Progenitor cell of endocrine pancreas (in vitro differentiated cells): ENCODE results near the gene STK24. TPM values are rescaled to one million over a fixed set of nuclear protein-coding genes. Genes with fewer than 3 reads are reported as not detected.

Experiments used
- DNase-seq: peaks from one replicate; pipeline ENCODE4 v3.0.0; 2021; ENCODE audit warnings: low spot score; ENCODE audit not compliant: unreplicated experiment
- H3K27ac Mint-ChIP-seq: 2 replicates; pipeline ENCODE4 v1.8.0; 2021; ENCODE audit warnings: mild to moderate bottlenecking, moderate library complexity, mixed read lengths
- H3K27me3 Mint-ChIP-seq: 2 replicates; pipeline ENCODE4 v1.8.0; 2021; ENCODE audit warnings: mixed read lengths
- H3K36me3 Mint-ChIP-seq: 2 replicates; pipeline ENCODE4 v1.8.0; 2022; ENCODE audit warnings: mixed read lengths; ENCODE audit not compliant: insufficient read depth
- H3K4me1 Mint-ChIP-seq: 2 replicates; pipeline ENCODE4 v1.8.0; 2021; ENCODE audit warnings: low read depth, mixed read lengths
- H3K4me3 Mint-ChIP-seq: 2 replicates; pipeline ENCODE4 v1.8.0; 2021; ENCODE audit warnings: low read depth, mild to moderate bottlenecking, moderate library complexity, mixed read lengths
- H3K9me3 Mint-ChIP-seq: 2 replicates; pipeline ENCODE4 v1.8.0; 2021; ENCODE audit warnings: low read depth, mixed read lengths
- CTCF ChIP-seq: fragments of 200-600 bp; sonication (generic); IDR thresholded peaks from one replicate; pipeline ENCODE4 v1.5.0; 2021; ENCODE audit warnings: antibody characterized with exemption, mild to moderate bottlenecking; ENCODE audit not compliant: unreplicated experiment
- total RNA-seq: library from RNA; stranded (reverse); gene quantifications from 2 replicates; pipeline ENCODE4 v1.2.1, GENCODE V29; 2021

The STK24 gene
- total RNA-seq, 1 donor from 2014 or later = 113 TPM

- Mint-ChIP-seq H3K27me3 (no peaks in the 10 kb centered on the region), H3K9me3 (no peaks in the 10 kb centered on the region), H3K27ac (peak overlapping the region; percentile 48), H3K36me3 (no peaks in the 10 kb centered on the region), H3K4me1 (peaks cover 29% of the 10 kb centered on the region), H3K4me3 (no peak overlapping the region)
- no peak for DNase-seq
- no peak for TF ChIP-seq CTCF
Observed at GRCh38 chr13:98557937-98558792, 18.7 kb downstream of the STK24 start.

GRCh38 chr13:98556968-98557631, 19.8 kb downstream of the STK24 start:
- Mint-ChIP-seq H3K4me1 (peaks cover 27% of the 10 kb centered on the region), H3K4me3 (no peak overlapping the region), H3K36me3 (no peaks in the 10 kb centered on the region), H3K27ac (peak overlapping the region; percentile 12), H3K9me3 (no peaks in the 10 kb centered on the region), H3K27me3 (no peaks in the 10 kb centered on the region)
- peak; percentile 41 for TF ChIP-seq CTCF
- DNase-seq = no peak

- no peak for TF ChIP-seq CTCF
- Mint-ChIP-seq H3K27ac (peak overlapping the region; percentile 40), H3K36me3 (peaks cover 4% of the 10 kb centered on the region), H3K9me3 (peaks cover 2% of the 10 kb centered on the region), H3K4me3 (no peak overlapping the region), H3K27me3 (no peaks in the 10 kb centered on the region), H3K4me1 (peaks cover 27% of the 10 kb centered on the region)
- no peak for DNase-seq
Observed at GRCh38 chr13:98556142-98556816, 20.6 kb downstream of the STK24 start.

- H3K27me3 Mint-ChIP-seq = no peaks in the 10 kb centered on the region
- H3K36me3 Mint-ChIP-seq = peaks cover 13% of the 10 kb centered on the region
- peaks cover 18% of the 10 kb centered on the region for H3K4me1 Mint-ChIP-seq
Observed at GRCh38 chr13:98549728-98550317, 27.1 kb downstream of the STK24 start.

More at GRCh38 chr13:98549728-98550317, 27.1 kb downstream of the STK24 start:
- H3K9me3 Mint-ChIP-seq = peaks cover 3% of the 10 kb centered on the region
- H3K27ac Mint-ChIP-seq = no peak overlapping the region
- no peak for TF ChIP-seq CTCF
- DNase-seq = no peak
- H3K4me3 Mint-ChIP-seq = no peak overlapping the region
